ENCODE results near the gene KLK5.

KLK5 gene

GRCh38 chr19:50933640-50934039, 19.2 kb downstream of the KLK5 start:
- TF ChIP-seq POLR2AphosphoS5 (IDR thresholded peaks at IDR 0.05; ENCODE audit: borderline replicate concordance, low read depth, low read length): no peak
- TF ChIP-seq EZH2 (IDR thresholded peaks at IDR 0.05): no peak
- TF ChIP-seq FOXP2 (optimal IDR thresholded peaks at IDR 0.05; ENCODE audit: control extremely low read depth, extremely low read length, insufficient read depth): no peak
- H3K27ac ChIP-seq: no peak overlapping the region
- no peak overlapping the region for H3K9ac ChIP-seq (ENCODE audit: insufficient read length)
- no peaks in the 10 kb centered on the region for H3K36me3 ChIP-seq (ENCODE audit: insufficient read depth, low read length)
- no peak for DNase-seq (ENCODE audit: low read depth, low spot score)
- H3K9me3 ChIP-seq (ENCODE audit: low read depth, low read length): no peaks in the 10 kb centered on the region
- no peak overlapping the region for H3K4me3 ChIP-seq

- TF ChIP-seq FOXP2 (optimal IDR thresholded peaks at IDR 0.05; ENCODE audit: control extremely low read depth, extremely low read length, insufficient read depth): no peak
- TF ChIP-seq POLR2AphosphoS5 (IDR thresholded peaks at IDR 0.05; ENCODE audit: borderline replicate concordance, low read depth, low read length): no peak
- no peak for TF ChIP-seq EZH2 (IDR thresholded peaks at IDR 0.05)
- Histone ChIP-seq H3K4me3 (no peak overlapping the region), H3K9me3 (ENCODE audit: low read depth, low read length) (no peaks in the 10 kb centered on the region), H3K36me3 (ENCODE audit: insufficient read depth, low read length) (no peaks in the 10 kb centered on the region), H3K9ac (ENCODE audit: insufficient read length) (no peak overlapping the region), H3K27ac (no peak overlapping the region)
- DNase-seq (ENCODE audit: low read depth, low spot score): no peak
Measured at GRCh38 chr19:50932690-50933083, 20.2 kb downstream of the KLK5 start.

GRCh38 chr19:50932018-50932689, 20.7 kb downstream of the KLK5 start:
- H3K4me3 ChIP-seq: no peak overlapping the region
- TF ChIP-seq EZH2 (IDR thresholded peaks at IDR 0.05) (no peak), POLR2AphosphoS5 (IDR thresholded peaks at IDR 0.05; ENCODE audit: borderline replicate concordance, low read depth, low read length) (no peak), FOXP2 (optimal IDR thresholded peaks at IDR 0.05; ENCODE audit: control extremely low read depth, extremely low read length, insufficient read depth) (no peak)
- H3K9me3 ChIP-seq (ENCODE audit: low read depth, low read length): no peaks in the 10 kb centered on the region
- no peak overlapping the region for H3K9ac ChIP-seq (ENCODE audit: insufficient read length)
- H3K27ac ChIP-seq: no peak overlapping the region
- DNase-seq (ENCODE audit: low read depth, low spot score): no peak
- no peaks in the 10 kb centered on the region for H3K36me3 ChIP-seq (ENCODE audit: insufficient read depth, low read length)

- no peaks in the 10 kb centered on the region for H3K36me3 ChIP-seq (ENCODE audit: insufficient read depth, low read length)
- no peak for DNase-seq (ENCODE audit: low read depth, low spot score)
- H3K9me3 ChIP-seq (ENCODE audit: low read depth, low read length): no peaks in the 10 kb centered on the region
- TF ChIP-seq FOXP2 (optimal IDR thresholded peaks at IDR 0.05; ENCODE audit: control extremely low read depth, extremely low read length, insufficient read depth) (no peak), POLR2AphosphoS5 (IDR thresholded peaks at IDR 0.05; ENCODE audit: borderline replicate concordance, low read depth, low read length) (no peak), EZH2 (IDR thresholded peaks at IDR 0.05) (no peak)
- H3K27ac ChIP-seq: no peak overlapping the region
- H3K4me3 ChIP-seq: no peak overlapping the region
- H3K9ac ChIP-seq (ENCODE audit: insufficient read length): no peak overlapping the region
Measured at GRCh38 chr19:50931023-50931422, 21.8 kb downstream of the KLK5 start.

- no peak for DNase-seq (ENCODE audit: low read depth, low spot score)
Measured at GRCh38 chr19:50928831-50929230, 24.0 kb downstream of the KLK5 start.

GRCh38 chr19:50926144-50926543, 26.7 kb downstream of the KLK5 start:
- no peak for TF ChIP-seq EZH2 (IDR thresholded peaks at IDR 0.05)
- no peak for TF ChIP-seq FOXP2 (optimal IDR thresholded peaks at IDR 0.05; ENCODE audit: control extremely low read depth, extremely low read length, insufficient read depth)
- TF ChIP-seq POLR2AphosphoS5 (IDR thresholded peaks at IDR 0.05; ENCODE audit: borderline replicate concordance, low read depth, low read length): no peak
- Histone ChIP-seq H3K36me3 (ENCODE audit: insufficient read depth, low read length) (no peaks in the 10 kb centered on the region), H3K27ac (no peak overlapping the region), H3K9me3 (ENCODE audit: low read depth, low read length) (no peaks in the 10 kb centered on the region), H3K9ac (ENCODE audit: insufficient read length) (no peak overlapping the region), H3K4me3 (no peak overlapping the region)
- DNase-seq (ENCODE audit: low read depth, low spot score): no peak

More at GRCh38 chr19:50928831-50929230, 24.0 kb downstream of the KLK5 start:
- TF ChIP-seq POLR2AphosphoS5 (IDR thresholded peaks at IDR 0.05; ENCODE audit: borderline replicate concordance, low read depth, low read length) (no peak), FOXP2 (optimal IDR thresholded peaks at IDR 0.05; ENCODE audit: control extremely low read depth, extremely low read length, insufficient read depth) (no peak), EZH2 (IDR thresholded peaks at IDR 0.05) (no peak)
- H3K9me3 ChIP-seq (ENCODE audit: low read depth, low read length): no peaks in the 10 kb centered on the region
- H3K36me3 ChIP-seq (ENCODE audit: insufficient read depth, low read length): no peaks in the 10 kb centered on the region
- no peak overlapping the region for H3K4me3 ChIP-seq
- no peak overlapping the region for H3K9ac ChIP-seq (ENCODE audit: insufficient read length)
- H3K27ac ChIP-seq: no peak overlapping the region

- no peak for TF ChIP-seq POLR2AphosphoS5 (IDR thresholded peaks at IDR 0.05; ENCODE audit: borderline replicate concordance, low read depth, low read length)
- TF ChIP-seq EZH2 (IDR thresholded peaks at IDR 0.05): no peak
- TF ChIP-seq FOXP2 (optimal IDR thresholded peaks at IDR 0.05; ENCODE audit: control extremely low read depth, extremely low read length, insufficient read depth): no peak
- DNase-seq (ENCODE audit: low read depth, low spot score): no peak
- H3K9ac ChIP-seq (ENCODE audit: insufficient read length): no peak overlapping the region
- H3K4me3 ChIP-seq: no peak overlapping the region
- H3K9me3 ChIP-seq (ENCODE audit: low read depth, low read length): no peaks in the 10 kb centered on the region
- no peak overlapping the region for H3K27ac ChIP-seq
- no peaks in the 10 kb centered on the region for H3K36me3 ChIP-seq (ENCODE audit: insufficient read depth, low read length)
Measured at GRCh38 chr19:50925734-50926133, 27.1 kb downstream of the KLK5 start.

- TF ChIP-seq FOXP2 (optimal IDR thresholded peaks at IDR 0.05; ENCODE audit: control extremely low read depth, extremely low read length, insufficient read depth) (no peak), POLR2AphosphoS5 (IDR thresholded peaks at IDR 0.05; ENCODE audit: borderline replicate concordance, low read depth, low read length) (no peak)
- no peak overlapping the region for H3K9ac ChIP-seq (ENCODE audit: insufficient read length)
- DNase-seq (ENCODE audit: low read depth, low spot score): no peak
Measured at GRCh38 chr19:50924586-50924985, 28.3 kb downstream of the KLK5 start.

More at GRCh38 chr19:50924586-50924985, 28.3 kb downstream of the KLK5 start:
- no peak overlapping the region for H3K4me3 ChIP-seq
- H3K9me3 ChIP-seq (ENCODE audit: low read depth, low read length): no peaks in the 10 kb centered on the region
- no peaks in the 10 kb centered on the region for H3K36me3 ChIP-seq (ENCODE audit: insufficient read depth, low read length)
- no peak overlapping the region for H3K27ac ChIP-seq
